Keratinocyte (primary cell): Measurements from ENCODE around the gene CYP27A1.

Experiments used
- EZH2 ChIP-seq: IDR thresholded peaks from one replicate; pipeline ENCODE4 v1.6.1; 2012; ENCODE audit warnings: inconsistent platforms, mild to moderate bottlenecking, low read length, moderate library complexity
- TF ChIP-seq, protein P1 (sequence below), 3 experiments: IDR thresholded peaks in 1 of 3; conservative IDR thresholded peaks in 1 of 3; optimal IDR thresholded peaks in 1 of 3; 2 replicates in 2 of 3; 3 replicates in 1 of 3; pipeline versions ENCODE3 to v1.5.1; 2011; ENCODE audit warnings: low read length in 3 of 3, mild to moderate bottlenecking in 3 of 3, moderate library complexity in 2 of 3, control low read depth in 1 of 3, inconsistent platforms in 1 of 3; ENCODE audit not compliant: insufficient read depth in 2 of 3; ENCODE audit errors: extremely low read depth in 1 of 3

DNA sequence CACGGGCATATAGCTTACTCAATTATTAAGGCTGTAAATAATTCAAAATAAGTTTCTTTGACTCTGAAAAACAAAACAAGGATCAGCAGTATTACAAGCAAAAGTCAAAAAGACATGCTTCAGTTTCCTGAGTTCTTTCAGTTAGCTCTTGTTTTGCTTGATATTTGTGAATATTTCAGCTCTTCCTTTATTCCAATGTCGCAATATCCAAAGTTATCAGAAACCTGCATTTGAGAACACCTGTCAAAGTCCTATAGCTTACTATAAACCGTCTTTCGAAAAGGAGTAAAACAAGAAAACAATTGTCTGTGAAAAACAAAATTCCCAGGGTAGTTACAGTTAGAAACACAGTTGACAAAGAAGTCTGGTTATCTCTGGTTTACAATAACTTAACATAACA is 14.7 kb downstream of the CYP27A1 start:
- TF ChIP-seq, protein P1, sequence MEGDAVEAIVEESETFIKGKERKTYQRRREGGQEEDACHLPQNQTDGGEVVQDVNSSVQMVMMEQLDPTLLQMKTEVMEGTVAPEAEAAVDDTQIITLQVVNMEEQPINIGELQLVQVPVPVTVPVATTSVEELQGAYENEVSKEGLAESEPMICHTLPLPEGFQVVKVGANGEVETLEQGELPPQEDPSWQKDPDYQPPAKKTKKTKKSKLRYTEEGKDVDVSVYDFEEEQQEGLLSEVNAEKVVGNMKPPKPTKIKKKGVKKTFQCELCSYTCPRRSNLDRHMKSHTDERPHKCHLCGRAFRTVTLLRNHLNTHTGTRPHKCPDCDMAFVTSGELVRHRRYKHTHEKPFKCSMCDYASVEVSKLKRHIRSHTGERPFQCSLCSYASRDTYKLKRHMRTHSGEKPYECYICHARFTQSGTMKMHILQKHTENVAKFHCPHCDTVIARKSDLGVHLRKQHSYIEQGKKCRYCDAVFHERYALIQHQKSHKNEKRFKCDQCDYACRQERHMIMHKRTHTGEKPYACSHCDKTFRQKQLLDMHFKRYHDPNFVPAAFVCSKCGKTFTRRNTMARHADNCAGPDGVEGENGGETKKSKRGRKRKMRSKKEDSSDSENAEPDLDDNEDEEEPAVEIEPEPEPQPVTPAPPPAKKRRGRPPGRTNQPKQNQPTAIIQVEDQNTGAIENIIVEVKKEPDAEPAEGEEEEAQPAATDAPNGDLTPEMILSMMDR (optimal IDR thresholded peaks at IDR 0.05 in 1 of 3, IDR thresholded peaks at IDR 0.05 in 1 of 3, conservative IDR thresholded peaks at IDR 0.05 in 1 of 3; ENCODE audit: extremely low read depth in 1 of 3, insufficient read depth in 2 of 3, low read length in 3 of 3) = no peak
- no peak for TF ChIP-seq EZH2
